Measurements from ENCODE around the gene CNTNAP2.

CNTNAP2 gene

DNA sequence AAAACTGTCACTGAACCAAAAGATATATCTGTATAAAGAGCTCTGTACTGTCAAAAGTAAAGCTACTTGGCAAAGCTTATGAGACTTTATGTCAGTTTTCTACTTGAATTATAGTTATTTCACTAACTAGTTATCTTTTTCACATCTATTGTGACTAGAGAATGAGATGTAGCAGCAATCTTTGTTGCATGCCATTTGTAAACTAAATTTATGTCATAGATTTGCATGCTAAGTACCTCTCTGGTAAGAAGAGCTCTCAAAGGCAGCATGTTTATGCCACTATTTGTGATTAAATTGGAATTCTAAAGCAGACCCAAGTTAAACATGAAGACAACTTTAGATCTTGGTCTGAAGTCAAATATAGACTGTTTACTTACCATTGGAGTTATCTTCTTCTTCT lies 300.6 kb downstream of the CNTNAP2 start:
- DNase-seq (ENCODE audit: low read depth in 2 of 2) = no peak

DNA sequence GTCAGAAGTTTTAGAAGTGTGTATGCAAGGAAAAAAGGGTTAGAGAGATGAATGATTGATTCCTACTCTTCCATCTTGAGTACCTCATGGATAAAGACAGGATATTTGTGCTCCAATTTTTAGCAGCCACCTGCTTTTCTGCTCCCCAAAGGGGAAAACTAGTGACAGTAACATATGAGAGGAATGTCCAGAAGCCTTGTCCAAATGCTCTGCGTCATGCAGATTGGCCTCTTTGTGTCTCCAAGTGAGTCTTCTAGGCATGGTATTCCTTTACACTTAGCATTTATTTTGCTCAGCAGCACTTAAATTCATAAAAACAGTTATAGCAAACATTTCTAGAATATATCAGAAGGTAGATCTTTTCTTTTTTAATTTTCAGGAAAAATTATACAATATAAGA lies 306.8 kb downstream of the CNTNAP2 start:
- no peak for DNase-seq (ENCODE audit: low read depth in 2 of 2)

DNA sequence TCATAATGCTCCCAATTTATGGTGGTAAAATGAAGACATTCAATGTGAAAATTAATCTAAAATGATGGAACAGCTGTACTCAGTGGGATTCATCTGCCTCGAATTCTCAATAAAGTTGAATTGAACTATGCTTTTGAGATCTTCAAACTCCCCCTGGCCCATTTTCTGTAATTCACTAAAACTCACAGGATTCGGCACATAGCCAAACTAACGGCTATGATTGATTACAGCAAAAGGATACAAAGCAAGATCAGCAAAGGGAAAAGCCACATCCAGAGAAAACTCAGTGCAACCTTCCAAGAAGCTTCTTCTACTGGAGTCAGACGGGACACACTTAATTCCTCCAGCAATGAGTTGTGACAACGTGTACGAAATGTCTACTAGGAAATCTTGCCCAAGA lies 307.5 kb downstream of the CNTNAP2 start:
- no peak for DNase-seq (ENCODE audit: low read depth in 2 of 2)

DNA sequence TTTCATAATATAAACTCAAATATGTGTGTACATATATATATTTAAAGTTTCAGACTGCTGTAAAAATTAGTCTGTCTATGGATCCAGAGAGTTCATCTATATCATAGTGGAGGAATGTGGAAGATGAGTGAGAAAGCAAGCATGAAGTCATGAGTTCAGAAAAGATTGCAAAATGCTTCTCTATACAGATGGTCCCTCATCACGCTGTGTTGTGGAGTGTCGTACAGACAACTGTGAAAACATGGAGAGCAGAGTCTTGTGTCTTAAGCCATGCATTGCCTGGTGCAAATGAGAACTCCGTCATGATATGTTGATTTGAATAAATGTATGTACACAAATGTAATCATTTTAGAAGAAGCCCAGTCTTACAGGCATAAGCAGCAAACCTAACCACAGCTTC lies 316.9 kb downstream of the CNTNAP2 start:
- DNase-seq (ENCODE audit: low read depth in 2 of 2) = no peak

DNA sequence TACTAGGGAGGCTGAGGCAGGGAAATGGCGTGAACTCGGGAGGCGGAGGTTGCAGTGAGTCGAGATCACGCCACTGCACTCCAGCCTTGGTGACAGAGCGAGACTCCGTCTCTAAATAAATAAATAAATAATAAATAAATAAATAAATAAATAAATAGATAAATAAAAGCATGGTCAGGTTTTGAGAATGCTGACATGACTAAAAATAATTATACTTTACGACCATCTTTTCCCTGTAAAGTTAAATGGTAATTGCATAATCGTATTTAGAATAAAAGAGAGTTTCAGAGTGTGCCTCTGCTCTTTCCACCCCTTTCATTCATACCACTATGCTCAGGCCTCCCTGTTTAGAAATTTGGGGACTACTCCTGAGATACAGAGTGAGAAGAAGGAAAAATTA lies 326.5 kb downstream of the CNTNAP2 start:
- DNase-seq (ENCODE audit: low read depth in 2 of 2) = no peak

GRCh38 chr7:146449625-146450024 lies 333.0 kb downstream of the CNTNAP2 start:
- no peak for DNase-seq (ENCODE audit: low read depth in 2 of 2)

GRCh38 chr7:146455091-146455655 lies 338.6 kb downstream of the CNTNAP2 start:
- no peak for DNase-seq (ENCODE audit: low read depth in 2 of 2)

DNA sequence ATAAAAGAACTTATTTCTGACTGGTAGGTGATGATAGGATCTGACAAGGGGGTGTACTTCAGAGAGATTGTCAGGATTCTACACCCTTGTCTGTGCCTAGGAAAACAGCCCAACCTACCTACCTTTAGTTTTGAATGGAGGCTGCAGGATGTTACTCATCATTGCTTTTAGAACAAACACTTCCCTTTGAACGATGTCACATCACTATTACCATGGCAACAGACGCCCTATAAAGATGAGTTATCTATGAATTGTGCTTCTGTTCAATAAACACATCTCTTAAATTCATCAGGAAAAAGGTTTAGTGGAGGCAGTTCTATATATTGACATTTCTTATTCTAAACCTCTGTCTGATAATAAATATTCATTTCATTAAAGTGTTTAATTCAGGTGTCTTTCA lies 362.4 kb downstream of the CNTNAP2 start:
- no peak for DNase-seq (ENCODE audit: low read depth in 2 of 2)

DNA sequence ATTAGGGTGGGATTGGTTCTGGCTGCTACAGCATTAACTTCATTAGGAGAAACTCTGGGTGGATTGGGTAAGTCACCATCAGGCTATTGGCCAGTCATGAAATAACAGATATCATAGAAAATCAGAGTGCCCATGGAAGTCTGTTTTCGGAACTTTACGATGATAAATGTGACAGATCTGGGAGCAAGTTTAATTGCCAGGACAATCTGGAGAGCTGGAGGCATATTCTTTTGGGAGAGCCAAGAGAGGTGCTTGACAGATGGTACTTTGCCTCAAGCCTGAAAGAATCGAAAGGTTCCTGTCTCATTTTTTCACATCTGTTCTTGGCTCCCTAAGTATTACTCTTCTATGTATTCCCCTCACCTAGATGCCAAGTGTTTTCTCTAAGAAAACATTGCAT lies 369.9 kb downstream of the CNTNAP2 start:
- DNase-seq (ENCODE audit: low read depth in 2 of 2) = no peak

DNA sequence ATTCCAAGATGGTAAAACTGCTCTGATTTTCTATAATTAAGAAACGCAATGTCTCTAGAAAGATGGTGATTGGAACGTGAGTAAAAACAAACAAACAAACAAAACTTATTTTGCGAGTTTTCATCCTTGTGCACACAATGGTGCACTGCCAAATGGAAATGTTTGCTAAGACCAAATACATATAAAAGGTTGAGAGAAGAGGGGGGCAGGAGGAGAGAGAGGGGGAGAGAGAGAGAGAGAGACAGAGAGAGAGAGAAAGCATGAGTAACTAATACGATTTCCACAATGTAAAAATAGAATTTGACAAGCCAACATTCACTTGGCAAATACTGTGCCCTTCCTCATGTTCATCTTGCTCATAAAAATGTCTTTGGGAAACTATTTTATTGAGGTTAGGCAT lies 375.4 kb downstream of the CNTNAP2 start:
- DNase-seq (ENCODE audit: low read depth in 2 of 2) = no peak

- DNase-seq (ENCODE audit: low read depth in 2 of 2) = no peak
Measured at GRCh38 chr7:146494952-146495596, 378.5 kb downstream of the CNTNAP2 start.

GRCh38 chr7:146496657-146497056 lies 380.1 kb downstream of the CNTNAP2 start:
- no peak for DNase-seq (ENCODE audit: low read depth in 2 of 2)

DNA sequence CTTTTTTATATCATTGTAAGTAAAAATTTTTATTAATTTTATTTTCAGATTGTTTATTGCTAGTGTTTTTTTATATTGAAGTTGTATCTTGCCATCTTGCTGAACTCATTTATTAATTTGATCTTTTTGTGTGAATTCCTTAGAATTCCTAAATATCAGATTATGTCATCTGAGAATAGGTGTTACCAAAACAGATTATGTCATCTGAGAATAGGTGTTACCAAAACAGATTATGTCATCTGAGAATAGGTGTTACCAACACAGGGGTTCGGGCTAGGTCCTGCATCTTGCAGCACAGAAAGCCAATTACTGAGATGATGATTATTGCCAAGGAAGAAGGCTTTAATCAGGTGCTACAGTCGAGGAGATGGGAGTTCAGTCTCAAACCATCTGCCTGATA lies 383.4 kb downstream of the CNTNAP2 start:
- DNase-seq (ENCODE audit: low read depth in 2 of 2) = no peak

GRCh38 chr7:146503844-146504243 lies 387.2 kb downstream of the CNTNAP2 start:
- DNase-seq (ENCODE audit: low read depth in 2 of 2) = no peak

DNA sequence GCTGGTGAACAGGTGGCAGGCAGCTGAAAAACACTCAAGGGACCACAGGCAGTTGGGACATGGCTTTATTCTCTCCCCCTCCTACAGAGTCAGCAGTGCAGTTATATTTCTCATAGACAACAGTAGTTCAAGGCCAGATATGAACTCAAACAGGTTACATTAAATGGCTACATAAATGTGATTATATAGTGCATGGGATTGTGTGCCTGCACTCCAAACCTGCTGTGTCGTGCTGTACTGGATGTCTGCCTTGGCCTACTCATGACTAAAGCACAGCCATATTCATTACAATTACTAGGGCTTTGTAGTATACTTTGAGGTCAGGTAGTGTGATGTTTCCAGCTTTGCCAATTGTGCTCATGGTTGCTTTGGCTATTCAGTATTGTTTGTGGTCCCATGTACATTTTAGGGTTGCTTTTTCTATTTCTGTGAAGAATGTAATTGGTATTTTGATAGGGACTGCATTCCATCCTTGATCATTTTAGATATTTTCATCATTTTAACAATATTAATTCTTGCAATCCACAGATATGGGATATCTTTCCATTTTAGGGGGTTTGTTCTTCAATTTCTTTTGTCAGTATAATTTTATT lies 393.6 kb downstream of the CNTNAP2 start:
- DNase-seq (ENCODE audit: low read depth in 2 of 2) = no peak

- DNase-seq (ENCODE audit: low read depth in 2 of 2) = no peak
Measured at GRCh38 chr7:146514304-146514703, 397.7 kb downstream of the CNTNAP2 start.

GRCh38 chr7:146528581-146528980 lies 412.0 kb downstream of the CNTNAP2 start:
- no peak for DNase-seq (ENCODE audit: low read depth in 2 of 2)

DNA sequence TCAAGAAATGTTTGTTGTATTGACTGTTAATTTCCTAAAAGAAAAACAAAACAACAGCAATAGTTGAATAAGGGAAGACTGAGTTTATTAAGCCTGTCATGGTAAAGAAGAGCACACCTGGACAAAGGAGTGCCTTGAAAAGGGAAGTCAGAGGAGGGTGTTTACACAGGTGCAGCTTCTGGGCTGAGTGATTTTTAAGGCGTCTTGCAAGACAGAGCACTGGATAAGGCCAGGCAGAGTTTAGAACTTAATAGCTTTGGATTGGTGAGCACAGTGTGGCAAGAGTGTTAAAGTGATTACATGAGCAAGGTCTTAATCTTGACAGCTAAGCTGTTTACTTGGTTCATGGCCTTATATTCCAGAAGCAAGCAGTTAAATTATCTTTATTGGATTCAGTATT lies 423.2 kb downstream of the CNTNAP2 start:
- no peak for DNase-seq (ENCODE audit: low read depth in 2 of 2)

GRCh38 chr7:146542101-146542500 lies 425.5 kb downstream of the CNTNAP2 start:
- DNase-seq (ENCODE audit: low read depth in 2 of 2) = no peak

GRCh38 chr7:146544748-146545147 lies 428.1 kb downstream of the CNTNAP2 start:
- no peak for DNase-seq (ENCODE audit: low read depth in 2 of 2)

DNA sequence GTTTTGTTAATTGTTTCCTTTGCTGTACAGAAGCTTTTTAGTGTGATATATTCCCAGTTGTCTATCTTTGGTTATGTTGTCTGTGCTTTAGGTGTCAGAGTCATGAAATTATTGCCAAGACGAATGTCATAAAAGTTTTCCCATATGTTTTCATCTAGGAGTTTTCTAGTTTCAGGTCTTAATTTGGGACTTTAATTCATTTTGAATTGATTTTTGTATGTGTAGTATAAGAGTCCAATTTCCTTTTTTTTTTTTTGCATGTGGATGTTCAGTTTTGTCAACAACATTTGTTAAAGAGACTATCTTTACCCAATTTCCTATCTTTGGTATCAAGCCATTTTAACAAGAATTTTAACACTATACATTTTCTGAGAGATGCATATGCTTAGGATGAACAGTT lies 432.2 kb downstream of the CNTNAP2 start:
- DNase-seq (ENCODE audit: low read depth in 2 of 2) = no peak

- no peak for DNase-seq (ENCODE audit: low read depth in 2 of 2)
Measured at GRCh38 chr7:146554556-146554955, 438.0 kb downstream of the CNTNAP2 start.

- no peak for DNase-seq (ENCODE audit: low read depth in 2 of 2)
Measured at GRCh38 chr7:146557971-146558469, 441.4 kb downstream of the CNTNAP2 start.

Data from activated CD4-positive, alpha-beta T cell treated with anti-CD3 and anti-CD28 coated beads for 24 hours (primary cell).